IMR-90 (cell line): ENCODE measurements around the gene RBMS3. TPM values are rescaled to one million over a fixed set of nuclear protein-coding genes. Genes with fewer than 3 reads are reported as not detected.

ENCODE experiments used
- ATAC-seq: fragments of 200-7000 bp; cut with Tn5 transposase; 2 replicates; pipeline ENCODE4 v1.9.1; 2020; ENCODE audit warnings: low read depth, mild to moderate bottlenecking, moderate library complexity
- BruUV-seq: library from RNA; stranded (reverse); fragments of 400-500 nt; replicated peaks from 2 replicates; lab custom pipeline; 2021; lab: Mats Ljungman, UMichigan
- CTCF ChIA-PET: fragments of 300-600 bp; formaldehyde crosslinking; extraction: SDS; loops from one replicate; lab custom pipeline; 2021; ENCODE audit warnings: antibody characterized with exemption; lab: Yijun Ruan, JAX
- POLR2A ChIA-PET: fragments of 300-600 bp; sonication (Branson Sonifier 250); formaldehyde crosslinking; loops from one replicate; lab custom pipeline; 2022; ENCODE audit warnings: antibody characterized with exemption; ENCODE audit not compliant: unreplicated experiment; lab: Charles Lee
- DNase-seq: peaks from one replicate; pipeline ENCODE4 v3.0.0; 2013
- H2AFZ ChIP-seq: replicated peaks from 2 replicates; pipeline ENCODE3; 2013; ENCODE audit warnings: low read length, mild to moderate bottlenecking; ENCODE audit not compliant: poor library complexity
- H2AK5ac ChIP-seq: 2 replicates; pipeline ENCODE4 v1.6.1; 2013; ENCODE audit warnings: low read depth, low read length, inconsistent platforms
- H2AK9ac ChIP-seq: replicated peaks from 2 replicates; pipeline ENCODE3; 2013; ENCODE audit warnings: mild to moderate bottlenecking, low read depth, low read length, moderate library complexity; ENCODE audit not compliant: poor library complexity
- H2BK120ac ChIP-seq: 2 replicates; pipeline ENCODE4 v1.6.1; 2013; ENCODE audit warnings: low read depth, low read length, inconsistent platforms
- H2BK15ac ChIP-seq: 3 replicates; pipeline ENCODE4 v1.6.1; 2013; ENCODE audit warnings: low read depth, low read length, inconsistent platforms
- H2BK20ac ChIP-seq: 2 replicates; pipeline ENCODE4 v1.6.1; 2013; ENCODE audit warnings: low read depth, mild to moderate bottlenecking, inconsistent platforms, low read length, moderate library complexity
- H2BK5ac ChIP-seq: 2 replicates; pipeline ENCODE4 v1.6.1; 2013; ENCODE audit warnings: mild to moderate bottlenecking, low read depth, low read length, inconsistent platforms; ENCODE audit not compliant: poor library complexity, severe bottlenecking
- H3K14ac ChIP-seq: replicated peaks from 2 replicates; pipeline ENCODE4 v1.6.1; 2013; ENCODE audit warnings: low read depth, low read length, inconsistent platforms
- H3K18ac ChIP-seq: 2 replicates; pipeline ENCODE4 v1.6.1; 2013; ENCODE audit warnings: low read depth, low read length, control low read depth
- H3K23ac ChIP-seq: 2 replicates; pipeline ENCODE4 v1.6.1; 2013; ENCODE audit warnings: low read depth, low read length, inconsistent platforms
- H3K27ac ChIP-seq: 2 replicates; pipeline ENCODE4 v1.5.1; 2013; ENCODE audit warnings: mild to moderate bottlenecking, control low read depth, low read length; ENCODE audit not compliant: insufficient read depth
- H3K27me3 ChIP-seq: 2 replicates; pipeline ENCODE4 v1.6.1; 2013; ENCODE audit warnings: low read length; ENCODE audit not compliant: control insufficient read depth, insufficient read depth
- H3K36me3 ChIP-seq: 2 replicates; pipeline ENCODE4 v1.6.1; 2013; ENCODE audit warnings: low read length, mixed read lengths; ENCODE audit not compliant: control insufficient read depth, insufficient read depth
- H3K4ac ChIP-seq: 2 replicates; pipeline ENCODE4 v1.6.1; 2013; ENCODE audit warnings: low read depth, low read length, inconsistent platforms
- H3K4me1 ChIP-seq: 2 replicates; pipeline ENCODE4 v1.6.1; 2013; ENCODE audit warnings: low read length, mixed read lengths; ENCODE audit not compliant: control insufficient read depth, insufficient read depth
- H3K4me2 ChIP-seq: 2 replicates; pipeline ENCODE4 v1.6.1; 2013; ENCODE audit warnings: low read depth, mild to moderate bottlenecking, control low read depth, low read length, moderate library complexity
- H3K4me3 ChIP-seq: 2 replicates; pipeline ENCODE4 v1.5.1; 2013; ENCODE audit warnings: low read depth, mild to moderate bottlenecking, control low read depth, low read length, moderate library complexity; ENCODE audit not compliant: insufficient read depth
- H3K56ac ChIP-seq: 2 replicates; pipeline ENCODE4 v1.6.1; 2013; ENCODE audit warnings: low read length, inconsistent platforms; ENCODE audit not compliant: insufficient read depth; ENCODE audit errors: extremely low read depth
- H3K79me1 ChIP-seq, 2 experiments: 2 replicates each; pipeline ENCODE4 v1.6.1; 2013; ENCODE audit warnings: low read length in 2 of 2, inconsistent platforms in 1 of 2, low read depth in 1 of 2
- H3K9ac ChIP-seq: 2 replicates; pipeline ENCODE4 v1.6.1; 2013; ENCODE audit warnings: low read depth, low read length, control low read depth
- H3K9me1 ChIP-seq: 2 replicates; pipeline ENCODE4 v1.6.1; 2013; ENCODE audit warnings: low read length, inconsistent platforms; ENCODE audit not compliant: insufficient read depth
- H3K9me3 ChIP-seq: 2 replicates; pipeline ENCODE4 v1.6.1; 2013; ENCODE audit warnings: low read length; ENCODE audit not compliant: control insufficient read depth, insufficient read depth
- H4K20me1 ChIP-seq: 2 replicates; pipeline ENCODE4 v1.6.1; 2013; ENCODE audit warnings: low read length, inconsistent platforms; ENCODE audit not compliant: insufficient read depth
- H4K5ac ChIP-seq: 2 replicates; pipeline ENCODE4 v1.6.1; 2013; ENCODE audit warnings: mild to moderate bottlenecking, low read depth, low read length, control low read depth
- H4K8ac ChIP-seq, 2 experiments: 2 replicates each; pipeline ENCODE4 v1.6.1; 2013; ENCODE audit warnings: low read depth in 2 of 2, low read length in 2 of 2, control low read depth in 1 of 2, inconsistent platforms in 1 of 2
- H4K91ac ChIP-seq: 2 replicates; pipeline ENCODE4 v1.6.1; 2013; ENCODE audit warnings: low read depth, low read length, inconsistent platforms; ENCODE audit not compliant: insufficient read depth
- BHLHE40 ChIP-seq: fragments of 150-350 bp; IDR thresholded peaks from 2 replicates; pipeline ENCODE4 v1.6.1; 2016; ENCODE audit warnings: mild to moderate bottlenecking, low read depth, low read length
- CEBPB ChIP-seq: IDR thresholded peaks from 2 replicates; pipeline ENCODE4 v1.6.1; 2012; ENCODE audit warnings: low read depth, low read length, improper control_type of control experiment
- CTCF ChIP-seq: conservative IDR thresholded peaks from 2 replicates; pipeline ENCODE4 v1.5.1; 2012; ENCODE audit warnings: mild to moderate bottlenecking, low read depth, low read length, improper control_type of control experiment
- ELK1 ChIP-seq: fragments of 150-350 bp; IDR thresholded peaks from 2 replicates; pipeline ENCODE4 v1.6.1; 2016; ENCODE audit warnings: low read depth, mild to moderate bottlenecking, low read length, moderate library complexity, borderline replicate concordance
- MAZ ChIP-seq: IDR thresholded peaks from 2 replicates; pipeline ENCODE4 v1.6.1; 2012; ENCODE audit warnings: low read depth, mild to moderate bottlenecking, low read length, improper control_type of control experiment, moderate library complexity, borderline replicate concordance
- NFE2L2 ChIP-seq: fragments of 150-350 bp; IDR thresholded peaks from 2 replicates; pipeline ENCODE4 v1.6.1; 2016; ENCODE audit warnings: low read depth, mild to moderate bottlenecking, low read length
- POLR2A ChIP-seq: IDR thresholded peaks from 2 replicates; pipeline ENCODE4 v1.6.1; 2012; ENCODE audit warnings: mild to moderate bottlenecking, low read depth, low read length
- WGBS, 2 experiments: methylation state at CpG; one replicate each; pipeline versions ENCODE4 v1.1.5 to v1.1.7; 2013; ENCODE audit warnings: missing lambda C conversion rate in 2 of 2; ENCODE audit not compliant: insufficient read length in 1 of 2; ENCODE audit errors: extremely low coverage in 2 of 2; 5-methylcytosine and 5-hydroxymethylcytosine counted together
- dilution Hi-C: fragments of 300-500 bp; cut with HindIII; formaldehyde crosslinking; loops from one replicate; pipeline ENCODE4 v1.14.3; 2018; ENCODE audit warnings: low sequenced_read_pairs; ENCODE audit not compliant: unreplicated experiment
- in situ Hi-C: fragments of 300-500 bp; cut with MboI; formaldehyde crosslinking; loops from 3 replicates; pipeline ENCODE4 v1.14.3; 2019; ENCODE audit warnings: low sequenced_read_pairs, inconsistent platforms, mixed read lengths
- intact Hi-C: fragments of 100-400 bp; cut with micrococcal nuclease; formaldehyde crosslinking; loops from 2 replicates; pipeline ENCODE4 v1.10.0; 2022
- polyA plus RNA-seq, 3 experiments: library from polyadenylated mRNA; depleted of rRNA; stranded (reverse); fragments of >200 nt; gene quantifications; 2 replicates each; pipeline ENCODE4 v1.2.3, GENCODE V29; 2012; ENCODE audit warnings: low replicate concordance in 1 of 3
- total RNA-seq: library from RNA; depleted of rRNA; stranded (reverse); fragments of >200 nt; gene quantifications from 2 replicates; pipeline ENCODE4 v1.2.3, GENCODE V29; 2012

The RBMS3 gene
- total and polyA plus RNA-seq, 2 of the 4 experiments (the other 2 are of a cell fraction), result 15.2 to 127 TPM

GRCh38 chr3:29708884-29709283 lies 428.0 kb downstream of the RBMS3 start:
- H3K4ac ChIP-seq, result no peak overlapping the region
- H4K5ac ChIP-seq, result no peak overlapping the region
- H3K18ac ChIP-seq, result no peak overlapping the region
- WGBS, 2 experiments, result 100% methylated on average over 2 of the region's 8 CpGs; no CpG with 5 or more reads in 1 of the 2 experiments
- no peak overlapping the region for H3K14ac ChIP-seq
- H2AK5ac ChIP-seq, result no peak overlapping the region
- no peak overlapping the region for H2AFZ ChIP-seq
- TF ChIP-seq POLR2A (no peak), CTCF (no peak), CEBPB (no peak), NFE2L2 (no peak), MAZ (no peak), ELK1 (no peak), BHLHE40 (no peak)
- H3K9ac ChIP-seq, result no peak overlapping the region
- H2BK15ac ChIP-seq, result no peak overlapping the region
- CTCF ChIA-PET, result interaction anchor here (0.7 kb wide), 1 partner anchor 855 kb away, joined by 4 read pairs; no protein-coding TSS in a partner anchor
- H2BK20ac ChIP-seq, result no peak overlapping the region
- H3K23ac ChIP-seq, result no peak overlapping the region
- H3K4me1 ChIP-seq, result no peaks in the 10 kb centered on the region
- no TSS peak for BruUV-seq
- H3K36me3 ChIP-seq, result no peaks in the 10 kb centered on the region
- POLR2A ChIA-PET, result no interaction called here
- H3K79me1 ChIP-seq, result peaks cover 5 to 8% of the 10 kb centered on the region in 2 experiments; a peak in 1 of 4 replicates
- H4K20me1 ChIP-seq, result no peaks in the 10 kb centered on the region
- H2BK120ac ChIP-seq, result no peak overlapping the region
- H2AK9ac ChIP-seq, result no peak overlapping the region
- H3K4me2 ChIP-seq, result no peak overlapping the region
- DNase-seq (no peak), ATAC-seq (no peak)
- no peaks in the 10 kb centered on the region for H3K9me1 ChIP-seq
- no peaks in the 10 kb centered on the region for H3K9me3 ChIP-seq
- H2BK5ac ChIP-seq, result no peak overlapping the region
- no peak overlapping the region for H3K56ac ChIP-seq
- intact Hi-C loops (no loop called here), in situ Hi-C loops (no loop called here), dilution Hi-C loops (no loop called here)
- H4K8ac ChIP-seq, result no peak overlapping the region
- H3K27me3 ChIP-seq, result no peaks in the 10 kb centered on the region
- H3K4me3 ChIP-seq, result no peak overlapping the region
- no peak overlapping the region for H3K27ac ChIP-seq
- no peak overlapping the region for H4K91ac ChIP-seq
